Measurements from ENCODE around the gene QKI. TPM values are rescaled to one million over a fixed set of nuclear protein-coding genes. Genes with fewer than 3 reads are reported as not detected.
"Not testable (repeated sequence)": the region's sequence is repeated elsewhere in the genome, so short reads cannot be mapped to it uniquely, and the experiment has no call there.

The QKI gene
- total RNA-seq, 1 donor from 2014 or later, result 305 TPM

- DNase-seq, result no peak
Observed at GRCh38 chr6:163442336-163442735, 27.8 kb downstream of the QKI start.

- no peak for DNase-seq
Observed at GRCh38 chr6:163444077-163444476, 29.6 kb downstream of the QKI start.

GRCh38 chr6:163446549-163446948 lies 32.0 kb downstream of the QKI start:
- no peak for DNase-seq

GRCh38 chr6:163449076-163449475 lies 34.6 kb downstream of the QKI start:
- no peak for DNase-seq

- no peak for DNase-seq
Observed at GRCh38 chr6:163454425-163454824, 39.9 kb downstream of the QKI start.

- DNase-seq, result no peak
Observed at GRCh38 chr6:163455552-163455951, 41.0 kb downstream of the QKI start.

GRCh38 chr6:163457637-163458561 lies 43.4 kb downstream of the QKI start:
- no peak for DNase-seq

- no peak for DNase-seq
Observed at GRCh38 chr6:163459007-163459406, 44.5 kb downstream of the QKI start.

- no peak for DNase-seq
Observed at GRCh38 chr6:163459536-163459935, 45.0 kb downstream of the QKI start.

- DNase-seq, result no peak
Observed at GRCh38 chr6:163460307-163460782, 45.8 kb downstream of the QKI start.

- DNase-seq, result no peak
Observed at GRCh38 chr6:163461696-163462095, 47.2 kb downstream of the QKI start.

- DNase-seq, result no peak
Observed at GRCh38 chr6:163463180-163463579, 48.7 kb downstream of the QKI start.

GRCh38 chr6:163463795-163464194 lies 49.3 kb downstream of the QKI start:
- no peak for DNase-seq

GRCh38 chr6:163466839-163467390 lies 52.4 kb downstream of the QKI start:
- no peak for DNase-seq

- no peak for DNase-seq
Observed at GRCh38 chr6:163468738-163469137, 54.2 kb downstream of the QKI start.

GRCh38 chr6:163469459-163469985 lies 55.0 kb downstream of the QKI start:
- DNase-seq, result no peak

- no peak for DNase-seq
Observed at GRCh38 chr6:163470611-163471010, 56.1 kb downstream of the QKI start.

- no peak for DNase-seq
Observed at GRCh38 chr6:163474581-163474980, 60.1 kb downstream of the QKI start.

- not testable (repeated sequence) for DNase-seq
Observed at GRCh38 chr6:163476946-163477345, 62.4 kb downstream of the QKI start.

- no peak for DNase-seq
Observed at GRCh38 chr6:163483107-163483506, 68.6 kb downstream of the QKI start.

- no peak for DNase-seq
Observed at GRCh38 chr6:163485388-163485851, 70.9 kb downstream of the QKI start.

- DNase-seq, result no peak
Observed at GRCh38 chr6:163486821-163487220, 72.3 kb downstream of the QKI start.

GRCh38 chr6:163487606-163488005 lies 73.1 kb downstream of the QKI start:
- no peak for DNase-seq
